ENCODE measurements around the gene CNIH3.
"Not testable (repeated sequence)": the region's sequence is repeated elsewhere in the genome, so short reads cannot be mapped to it uniquely, and the experiment has no call there.

Gene CNIH3

DNA sequence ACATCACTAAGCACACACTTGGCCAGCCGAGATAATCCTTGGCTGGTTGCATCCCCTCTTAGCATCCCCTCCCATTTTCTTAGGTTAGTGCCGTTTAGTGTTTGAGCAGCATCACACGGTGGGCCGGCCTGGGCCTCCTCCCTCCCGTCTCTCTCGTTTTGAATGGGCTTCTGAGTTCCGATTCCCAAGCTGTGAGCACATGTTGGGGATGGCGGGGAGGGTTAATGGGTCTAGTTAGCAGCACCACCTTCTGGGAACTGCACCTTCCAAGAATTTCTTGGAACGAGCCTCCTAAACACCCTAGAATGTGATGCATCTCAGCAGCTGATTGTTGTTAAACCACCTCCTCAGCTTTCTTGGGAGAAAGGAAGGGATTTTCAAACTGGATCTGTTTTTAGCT, 73.3 kb downstream of the CNIH3 start:
- DNase-seq (ENCODE audit: low read depth), result no peak

GRCh38 chr1:224690576-224690975, 74.5 kb downstream of the CNIH3 start:
- no peak for DNase-seq (ENCODE audit: low read depth)

DNA sequence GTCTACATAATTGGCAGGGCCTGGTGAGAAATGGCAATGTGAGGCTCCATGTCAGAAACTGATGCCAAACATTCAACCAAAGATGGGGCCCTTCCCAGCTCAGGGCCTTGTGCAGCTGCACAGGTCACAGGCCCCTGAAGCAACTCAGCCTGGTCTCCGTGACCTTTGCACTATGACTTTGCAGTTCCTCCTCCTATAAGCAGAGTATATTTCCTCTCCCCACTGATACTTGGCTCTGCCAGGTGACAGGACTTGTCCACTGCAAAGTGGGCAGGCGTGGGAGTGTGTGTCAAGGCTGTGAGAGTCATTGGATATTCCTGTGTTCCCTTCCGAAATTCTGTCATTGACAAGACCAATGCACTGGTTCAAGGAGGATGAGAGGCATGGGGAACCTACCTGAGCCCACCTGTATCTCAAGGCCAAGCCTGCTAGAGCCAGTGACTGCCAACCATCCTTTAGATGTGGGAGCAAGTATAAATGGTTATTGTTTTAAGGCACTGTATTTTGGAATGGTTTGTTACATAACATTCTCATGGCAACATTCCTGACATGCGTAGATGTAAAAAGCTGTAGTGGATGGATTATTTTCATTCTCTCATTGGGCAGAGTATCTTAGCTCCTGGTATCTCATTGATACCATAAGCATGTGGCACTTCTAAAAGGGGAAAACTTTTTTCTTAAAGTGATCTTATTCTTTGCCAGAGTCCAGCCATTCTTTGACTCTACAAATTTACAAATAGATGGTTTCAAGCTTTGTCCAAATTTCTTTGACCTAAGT, 75.2 kb downstream of the CNIH3 start:
- no peak for DNase-seq (ENCODE audit: low read depth)

DNA sequence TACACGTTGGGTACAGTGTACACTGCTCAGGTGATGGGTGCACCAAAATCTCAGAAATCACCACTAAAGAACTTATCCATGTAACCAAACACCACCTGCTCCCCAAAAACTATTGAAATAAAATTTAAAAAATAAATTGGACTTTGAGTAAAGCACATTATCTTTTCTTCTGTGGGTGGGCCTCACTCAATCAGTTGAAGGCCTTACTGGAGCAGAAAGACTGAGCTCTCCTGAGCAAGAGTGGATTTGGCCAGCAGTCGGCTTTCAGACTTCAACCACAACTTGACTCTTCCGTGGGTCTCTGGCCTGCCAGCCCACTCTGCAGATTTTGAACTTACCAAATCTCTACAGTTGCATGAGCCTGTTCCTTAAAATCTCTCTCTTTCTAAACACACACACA, 78.9 kb downstream of the CNIH3 start:
- no peak for DNase-seq (ENCODE audit: low read depth)

DNA sequence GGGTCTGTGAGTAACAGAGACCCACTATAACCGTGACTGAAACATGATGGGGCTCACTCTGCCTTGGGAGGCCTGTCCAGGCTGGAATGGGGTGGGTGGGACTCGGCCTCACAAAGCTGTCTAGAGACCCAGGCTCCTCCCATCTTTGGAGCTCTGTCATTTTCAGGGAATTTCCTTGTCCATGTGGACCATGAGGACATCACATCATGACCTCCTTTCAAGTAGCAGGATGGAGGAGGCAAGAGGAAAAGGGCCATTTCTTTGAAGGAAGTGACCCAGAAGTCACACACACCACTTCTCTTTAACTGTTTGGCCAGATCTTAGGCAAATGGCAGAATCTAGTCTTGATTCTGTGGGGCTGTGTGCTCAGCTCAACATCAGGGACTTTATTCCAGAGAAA, 79.9 kb downstream of the CNIH3 start:
- DNase-seq (ENCODE audit: low read depth), result no peak

GRCh38 chr1:224696891-224697765, 81.0 kb downstream of the CNIH3 start:
- DNase-seq (ENCODE audit: low read depth), result peak; percentile 40

- DNase-seq (ENCODE audit: low read depth), result no peak
Measured at GRCh38 chr1:224698015-224698451, 81.9 kb downstream of the CNIH3 start.

GRCh38 chr1:224700918-224701531, 84.9 kb downstream of the CNIH3 start:
- DNase-seq (ENCODE audit: low read depth), result no peak

DNA sequence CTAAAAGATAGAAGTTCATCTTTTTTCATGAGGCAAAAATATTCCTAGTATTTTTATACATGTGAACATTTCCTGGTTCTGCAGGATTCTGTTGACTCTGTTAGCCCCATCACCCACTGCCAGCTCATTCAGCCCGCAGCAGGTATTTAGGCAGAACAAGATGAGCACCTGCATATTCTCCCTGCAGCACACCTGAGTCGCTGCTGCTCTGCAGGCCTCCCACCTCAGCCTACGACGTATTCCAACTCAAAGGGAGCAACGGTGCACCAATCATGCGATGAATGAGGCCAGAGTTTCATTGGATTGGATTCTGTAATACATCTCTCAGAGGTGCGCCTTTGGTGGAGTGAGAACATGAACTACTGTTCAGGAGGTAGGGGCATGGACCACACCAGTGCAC, 87.6 kb downstream of the CNIH3 start:
- no peak for DNase-seq (ENCODE audit: low read depth)

GRCh38 chr1:224704107-224704735, 88.1 kb downstream of the CNIH3 start:
- no peak for DNase-seq (ENCODE audit: low read depth)

- no peak for DNase-seq (ENCODE audit: low read depth)
Measured at GRCh38 chr1:224705578-224705977, 89.5 kb downstream of the CNIH3 start.

DNA sequence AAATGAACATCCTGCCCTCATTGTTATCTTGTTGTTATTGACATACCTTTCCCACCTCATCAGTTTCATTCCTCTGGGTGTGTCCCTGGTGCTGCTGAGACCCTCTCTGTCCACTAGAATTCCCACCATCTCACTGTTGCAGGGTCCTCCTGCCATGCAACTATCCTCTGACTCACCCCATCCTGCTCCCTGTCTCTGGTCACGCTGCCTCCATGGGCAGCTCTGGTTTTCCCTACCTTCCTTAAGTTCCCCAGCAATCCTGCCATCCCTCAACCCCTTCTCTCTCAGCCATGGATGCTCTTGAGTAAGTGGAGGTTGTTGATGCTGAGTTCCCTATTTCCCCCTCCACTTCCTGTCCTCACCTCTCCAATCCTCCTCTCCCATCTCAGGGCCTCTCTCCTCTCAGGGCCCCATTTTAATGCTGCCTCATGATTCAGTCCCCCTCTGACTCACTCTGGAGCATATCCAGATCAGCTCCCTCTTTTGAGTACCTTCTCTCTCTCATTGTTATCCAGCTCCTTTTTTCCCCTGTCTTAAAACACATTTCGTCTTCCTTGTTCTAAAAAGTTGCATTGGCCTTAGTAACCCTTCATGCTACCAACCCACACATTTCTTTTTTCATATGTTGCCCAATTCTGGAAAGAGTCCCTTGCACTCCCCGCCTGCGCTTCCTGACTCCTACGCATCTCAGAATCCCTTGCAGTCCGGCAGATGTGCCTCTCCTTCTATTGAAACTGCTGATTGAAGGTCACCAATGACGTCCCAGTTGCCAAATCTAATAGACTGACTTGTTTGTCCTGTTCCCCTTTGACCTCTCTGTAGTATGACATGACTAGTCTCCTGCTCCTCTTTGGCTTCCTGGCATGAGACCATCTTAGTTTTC, 92.0 kb downstream of the CNIH3 start:
- DNase-seq (ENCODE audit: low read depth), result peak; percentile 51

DNA sequence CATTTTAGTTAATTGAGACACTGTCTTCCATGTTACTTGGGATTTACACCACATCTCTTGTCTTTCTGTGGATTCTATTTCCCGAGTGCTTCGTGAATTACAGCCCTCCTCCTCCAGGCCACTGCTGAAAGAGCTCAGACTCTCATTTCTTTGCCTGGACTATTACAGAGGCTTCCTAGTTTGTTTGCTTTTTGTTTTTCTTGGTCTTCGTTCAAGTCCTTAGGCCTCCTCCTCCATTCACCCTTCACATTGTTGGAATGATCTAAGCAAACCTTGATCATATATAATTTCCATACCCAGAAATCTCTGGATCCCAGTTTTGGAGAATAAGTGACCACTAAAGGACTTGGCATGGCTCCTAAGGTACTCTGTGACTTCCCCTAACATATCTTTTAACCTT, 94.1 kb downstream of the CNIH3 start:
- DNase-seq (ENCODE audit: low read depth), result no peak

DNA sequence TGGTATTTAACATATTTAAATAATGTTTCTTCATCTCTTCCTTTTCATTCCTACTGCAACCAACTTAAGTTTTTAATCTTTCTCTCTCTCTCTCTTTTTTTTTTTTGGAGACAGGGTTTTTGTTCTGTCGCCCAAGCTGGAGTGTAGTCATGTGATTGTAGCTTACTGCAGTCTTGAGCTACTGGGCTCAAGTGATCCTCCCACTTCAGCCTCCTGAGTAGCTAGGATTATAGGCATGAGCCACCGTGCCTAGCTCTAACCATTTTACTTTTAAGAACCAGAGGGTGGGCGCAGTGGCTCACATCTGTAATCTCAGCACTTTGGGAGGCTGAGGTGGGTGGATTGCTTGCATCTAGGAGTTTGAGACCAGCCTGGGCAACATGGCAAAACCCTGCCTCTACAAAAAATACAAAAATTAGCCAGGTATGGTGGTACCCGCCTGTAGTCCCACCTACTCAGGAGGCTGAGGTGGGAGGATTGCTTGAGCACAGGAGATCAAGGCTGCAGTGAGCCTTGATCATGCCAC, 95.2 kb downstream of the CNIH3 start:
- DNase-seq (ENCODE audit: low read depth), result not testable (repeated sequence)

- no peak for DNase-seq (ENCODE audit: low read depth)
Measured at GRCh38 chr1:224711876-224712275, 95.8 kb downstream of the CNIH3 start.

- no peak for DNase-seq (ENCODE audit: low read depth)
Measured at GRCh38 chr1:224713228-224713627, 97.1 kb downstream of the CNIH3 start.

GRCh38 chr1:224714553-224714952, 98.4 kb downstream of the CNIH3 start:
- DNase-seq (ENCODE audit: low read depth), result no peak

DNA sequence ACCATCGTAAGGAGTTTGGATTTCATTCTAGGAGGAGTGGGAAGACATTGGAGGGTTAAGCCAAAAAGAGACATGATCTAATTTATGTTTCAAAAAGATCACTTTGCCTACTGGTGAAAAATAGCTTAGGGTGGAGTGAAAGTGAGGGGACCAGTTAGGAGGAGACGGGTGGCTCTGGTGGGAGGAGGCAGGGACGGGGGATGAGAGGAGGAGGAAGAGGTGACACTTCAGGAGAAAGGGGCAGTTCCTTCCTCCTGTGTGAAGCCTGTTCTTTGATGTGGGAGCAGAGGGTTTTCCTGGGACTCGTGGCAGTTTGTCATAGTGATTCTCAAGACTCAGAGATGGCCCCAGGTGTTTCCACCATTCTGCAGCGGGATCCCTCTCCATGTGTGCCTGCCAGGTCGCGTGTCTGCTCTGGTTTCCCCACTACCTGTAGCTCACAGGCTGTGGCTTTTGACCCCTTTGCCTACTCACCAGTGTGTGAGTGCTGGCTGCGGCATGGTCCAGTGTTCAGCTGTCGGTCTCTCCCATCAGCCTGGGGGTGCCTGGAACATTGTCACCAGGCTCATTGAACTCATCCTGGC, 102.4 kb downstream of the CNIH3 start:
- no peak for DNase-seq (ENCODE audit: low read depth)

DNA sequence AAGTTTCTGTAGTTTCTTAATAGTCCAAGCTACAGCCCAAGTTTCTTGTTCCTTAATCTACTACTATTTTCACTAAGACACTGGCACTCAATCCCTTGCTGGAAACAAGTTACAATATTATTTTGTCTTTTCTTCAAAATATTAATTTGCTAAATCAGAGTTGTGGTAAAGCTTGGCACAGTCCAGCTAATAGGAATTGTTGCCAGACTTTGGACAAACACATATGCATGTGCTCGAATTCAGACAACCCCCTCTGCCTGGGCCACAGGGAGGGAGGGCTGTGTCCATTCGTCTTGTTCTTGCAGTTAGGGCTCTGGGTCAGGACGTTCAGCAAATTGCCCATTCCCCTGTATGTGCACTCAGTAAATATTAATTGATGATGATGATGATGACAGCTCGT, 103.6 kb downstream of the CNIH3 start:
- no peak for DNase-seq (ENCODE audit: low read depth)

DNA sequence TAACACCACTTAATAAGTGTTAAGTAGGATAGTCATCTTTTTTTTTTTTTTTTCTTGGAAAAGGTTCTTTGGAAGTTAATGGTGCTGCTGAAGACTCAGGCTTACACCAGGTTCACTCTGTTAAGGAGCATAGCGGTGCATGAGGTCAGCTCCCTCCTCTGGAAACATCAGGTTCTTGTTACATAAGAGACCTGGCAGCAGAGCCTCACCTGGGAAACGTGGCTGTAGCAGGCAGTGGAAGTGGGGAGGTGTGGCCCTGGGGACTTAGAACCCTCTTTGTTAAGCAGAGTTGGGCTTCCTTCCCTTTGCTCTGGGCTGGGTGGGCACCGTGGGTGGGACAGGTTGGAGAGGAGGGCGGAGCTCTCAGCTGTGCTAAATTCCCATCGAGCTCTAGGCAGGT, 104.1 kb downstream of the CNIH3 start:
- no peak for DNase-seq (ENCODE audit: low read depth)

DNA sequence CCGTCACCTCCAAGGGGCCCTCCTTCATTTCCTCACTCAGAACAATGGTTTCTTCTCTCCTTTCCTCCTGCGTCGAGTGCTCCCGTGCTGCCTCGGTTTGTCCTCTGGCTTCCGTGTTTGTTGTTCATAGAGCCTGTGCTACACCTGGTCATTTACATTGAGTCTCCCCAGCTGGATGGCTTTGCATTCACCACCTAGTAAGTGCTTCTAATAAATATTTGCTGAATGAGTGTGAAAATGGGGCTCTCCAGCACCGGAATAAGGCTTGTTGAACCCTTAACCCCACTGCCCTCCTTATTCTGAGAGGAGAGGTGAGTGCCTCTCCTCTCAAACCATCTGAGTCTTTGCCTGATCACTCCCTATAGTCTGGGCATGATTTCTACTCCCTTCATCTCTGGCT, 104.9 kb downstream of the CNIH3 start:
- no peak for DNase-seq (ENCODE audit: low read depth)

Data from GM04503 (cell line).